ENCODE measurements around the gene PUDP.

Gene PUDP

GRCh38 chrX:7133050-7133440 lies 14.9 kb downstream of the PUDP start:
- TF ChIP-seq CTCF (IDR thresholded peaks at IDR 0.05; ENCODE audit: poor library complexity, severe bottlenecking) = no peak
- ATAC-seq (ENCODE audit: low read depth) (no peak), DNase-seq (ENCODE audit: low spot score) (no peak)
- Histone ChIP-seq H3K27me3 (ENCODE audit: insufficient read depth, poor library complexity, severe bottlenecking) (no peaks in the 10 kb centered on the region), H3K36me3 (ENCODE audit: low read depth) (no peaks in the 10 kb centered on the region), H3K4me3 (ENCODE audit: severe bottlenecking) (no peak overlapping the region), H3K9me3 (ENCODE audit: severe bottlenecking) (no peaks in the 10 kb centered on the region), H3K4me1 (ENCODE audit: insufficient read depth, poor library complexity, severe bottlenecking) (peaks cover 6% of the 10 kb centered on the region), H3K27ac (ENCODE audit: poor library complexity, severe bottlenecking) (peak overlapping the region; percentile 65)

GRCh38 chrX:7132335-7133049 lies 15.5 kb downstream of the PUDP start:
- peak; percentile 69 for TF ChIP-seq CTCF (IDR thresholded peaks at IDR 0.05; ENCODE audit: poor library complexity, severe bottlenecking)
- peak overlapping the region; percentile 65 for H3K27ac ChIP-seq (ENCODE audit: poor library complexity, severe bottlenecking)
- no peaks in the 10 kb centered on the region for H3K9me3 ChIP-seq (ENCODE audit: severe bottlenecking)
- no peaks in the 10 kb centered on the region for H3K36me3 ChIP-seq (ENCODE audit: low read depth)
- DNase-seq (ENCODE audit: low spot score) (peak; percentile 45), ATAC-seq (ENCODE audit: low read depth) (peak; percentile 96)
- H3K27me3 ChIP-seq (ENCODE audit: insufficient read depth, poor library complexity, severe bottlenecking) = no peaks in the 10 kb centered on the region
- peaks cover 6% of the 10 kb centered on the region for H3K4me1 ChIP-seq (ENCODE audit: insufficient read depth, poor library complexity, severe bottlenecking)
- no peak overlapping the region for H3K4me3 ChIP-seq (ENCODE audit: severe bottlenecking)

GRCh38 chrX:7131621-7132020 lies 16.3 kb downstream of the PUDP start:
- DNase-seq (ENCODE audit: low spot score) (no peak), ATAC-seq (ENCODE audit: low read depth) (no peak)
- Histone ChIP-seq H3K9me3 (ENCODE audit: severe bottlenecking) (no peaks in the 10 kb centered on the region), H3K4me1 (ENCODE audit: insufficient read depth, poor library complexity, severe bottlenecking) (peaks cover 6% of the 10 kb centered on the region), H3K27me3 (ENCODE audit: insufficient read depth, poor library complexity, severe bottlenecking) (no peaks in the 10 kb centered on the region), H3K4me3 (ENCODE audit: severe bottlenecking) (no peak overlapping the region), H3K36me3 (ENCODE audit: low read depth) (no peaks in the 10 kb centered on the region), H3K27ac (ENCODE audit: poor library complexity, severe bottlenecking) (no peak overlapping the region)
- no peak for TF ChIP-seq CTCF (IDR thresholded peaks at IDR 0.05; ENCODE audit: poor library complexity, severe bottlenecking)

GRCh38 chrX:7127056-7127455 lies 20.9 kb downstream of the PUDP start:
- no peak for ATAC-seq (ENCODE audit: low read depth)
- H3K27me3 ChIP-seq (ENCODE audit: insufficient read depth, poor library complexity, severe bottlenecking) = no peaks in the 10 kb centered on the region
- H3K4me1 ChIP-seq (ENCODE audit: insufficient read depth, poor library complexity, severe bottlenecking) = no peaks in the 10 kb centered on the region
- no peaks in the 10 kb centered on the region for H3K9me3 ChIP-seq (ENCODE audit: severe bottlenecking)
- no peak for DNase-seq (ENCODE audit: low spot score)
- no peak overlapping the region for H3K4me3 ChIP-seq (ENCODE audit: severe bottlenecking)
- no peak for TF ChIP-seq CTCF (IDR thresholded peaks at IDR 0.05; ENCODE audit: poor library complexity, severe bottlenecking)
- H3K27ac ChIP-seq (ENCODE audit: poor library complexity, severe bottlenecking) = no peak overlapping the region
- no peaks in the 10 kb centered on the region for H3K36me3 ChIP-seq (ENCODE audit: low read depth)

- Histone ChIP-seq H3K4me1 (ENCODE audit: insufficient read depth, poor library complexity, severe bottlenecking) (peaks cover 11% of the 10 kb centered on the region), H3K27me3 (ENCODE audit: insufficient read depth, poor library complexity, severe bottlenecking) (no peaks in the 10 kb centered on the region), H3K4me3 (ENCODE audit: severe bottlenecking) (no peak overlapping the region), H3K27ac (ENCODE audit: poor library complexity, severe bottlenecking) (no peak overlapping the region), H3K36me3 (ENCODE audit: low read depth) (no peaks in the 10 kb centered on the region), H3K9me3 (ENCODE audit: severe bottlenecking) (no peaks in the 10 kb centered on the region)
- DNase-seq (ENCODE audit: low spot score) = no peak
- ATAC-seq (ENCODE audit: low read depth) = no peak
- no peak for TF ChIP-seq CTCF (IDR thresholded peaks at IDR 0.05; ENCODE audit: poor library complexity, severe bottlenecking)
Measured at GRCh38 chrX:7120878-7121219, 27.1 kb downstream of the PUDP start.
